Cardiac muscle cell (in vitro differentiated cells and primary cell): ENCODE results near the gene OSBPL8. TPM values are rescaled to one million over a fixed set of nuclear protein-coding genes. Genes with fewer than 3 reads are reported as not detected.

Source experiments
- DNase-seq, 2 donors: peaks; one replicate each; pipeline versions ENCODE4 v3.0.0 to v3.0.0-alpha.2; 2010 to 2017; ENCODE audit warnings: low read depth in 1 of 2, low spot score in 1 of 2
- H3K27ac ChIP-seq: fragments of 200-600 bp; sonication (generic); 2 replicates; pipeline ENCODE4 v1.5.1; 2016
- H3K27me3 ChIP-seq: fragments of 200-600 bp; sonication (generic); 2 replicates; pipeline ENCODE4 v1.6.0; 2016; ENCODE audit warnings: control low read depth
- H3K36me3 ChIP-seq: fragments of 200-600 bp; sonication (generic); 2 replicates; pipeline ENCODE4 v1.5.1; 2016; ENCODE audit warnings: control low read depth
- H3K4me1 ChIP-seq: fragments of 200-600 bp; sonication (generic); 2 replicates; pipeline ENCODE4 v1.8.1; 2017; ENCODE audit warnings: low read depth, mild to moderate bottlenecking, mixed run types
- H3K4me3 ChIP-seq: fragments of 200-600 bp; sonication (generic); 2 replicates; pipeline ENCODE4 v1.5.1; 2016; ENCODE audit warnings: mild to moderate bottlenecking
- H3K9me3 ChIP-seq: fragments of 200-600 bp; sonication (generic); 2 replicates; pipeline ENCODE4 v1.5.1; 2017; ENCODE audit warnings: low read depth, mild to moderate bottlenecking, control low read depth
- CTCF ChIP-seq: IDR thresholded peaks from 2 replicates; pipeline ENCODE4 v1.5.1; 2012; ENCODE audit warnings: low read depth, mild to moderate bottlenecking, low read length
- polyA plus RNA-seq: library from polyadenylated mRNA; unstranded; fragments of >200 nt; fragmentation: Nextera tagmentation; extraction: Ambion mirVana; gene quantifications from 2 replicates; pipeline ENCODE4 v1.2.1, GENCODE V29; 2016
- total RNA-seq: library from RNA; depleted of rRNA; stranded (reverse); fragments of >200 nt; gene quantifications from 2 replicates; pipeline ENCODE4 v1.2.3, GENCODE V29; 2016

Gene OSBPL8
- total and polyA plus RNA-seq, 2 experiments from 2014 or later: 25.6 to 143 TPM

GRCh38 chr12:76543813-76544347, 15.7 kb downstream of the OSBPL8 start:
- Histone ChIP-seq H3K27me3 (no peaks in the 10 kb centered on the region), H3K9me3 (no peaks in the 10 kb centered on the region), H3K27ac (no peak overlapping the region), H3K4me3 (no peak overlapping the region), H3K36me3 (no peaks in the 10 kb centered on the region), H3K4me1 (peaks cover 48% of the 10 kb centered on the region)
- TF ChIP-seq CTCF: no peak
- no peak for DNase-seq

DNA sequence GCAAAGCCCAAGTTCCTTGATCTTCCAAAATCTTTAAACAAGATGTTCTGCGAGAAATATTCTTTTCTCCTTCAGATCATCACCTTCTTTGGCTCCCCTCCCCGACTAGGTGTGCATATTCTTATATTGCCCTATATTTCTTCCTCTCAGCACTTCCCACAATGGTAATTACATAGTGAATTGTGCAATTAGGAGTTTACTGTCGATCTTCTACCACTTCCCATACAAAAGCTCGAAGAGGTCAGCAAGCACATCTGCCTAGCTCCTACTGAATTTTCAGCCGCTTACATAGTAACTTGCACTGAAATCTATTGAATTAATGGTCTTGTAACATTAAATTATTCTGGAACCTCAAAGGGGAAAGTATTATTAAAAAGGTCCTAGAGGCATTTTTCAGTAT, 16.7 kb downstream of the OSBPL8 start:
- no peak for DNase-seq
- Histone ChIP-seq H3K9me3 (no peaks in the 10 kb centered on the region), H3K27me3 (no peaks in the 10 kb centered on the region), H3K4me1 (peaks cover 39% of the 10 kb centered on the region), H3K36me3 (no peaks in the 10 kb centered on the region), H3K27ac (no peak overlapping the region), H3K4me3 (no peak overlapping the region)
- no peak for TF ChIP-seq CTCF

GRCh38 chr12:76539727-76540126, 19.8 kb downstream of the OSBPL8 start:
- Histone ChIP-seq H3K4me1 (peaks cover 8% of the 10 kb centered on the region), H3K27me3 (no peaks in the 10 kb centered on the region), H3K4me3 (no peak overlapping the region), H3K27ac (peak overlapping the region; percentile 70), H3K36me3 (no peaks in the 10 kb centered on the region), H3K9me3 (no peaks in the 10 kb centered on the region)
- no peak for DNase-seq
- no peak for TF ChIP-seq CTCF

DNA sequence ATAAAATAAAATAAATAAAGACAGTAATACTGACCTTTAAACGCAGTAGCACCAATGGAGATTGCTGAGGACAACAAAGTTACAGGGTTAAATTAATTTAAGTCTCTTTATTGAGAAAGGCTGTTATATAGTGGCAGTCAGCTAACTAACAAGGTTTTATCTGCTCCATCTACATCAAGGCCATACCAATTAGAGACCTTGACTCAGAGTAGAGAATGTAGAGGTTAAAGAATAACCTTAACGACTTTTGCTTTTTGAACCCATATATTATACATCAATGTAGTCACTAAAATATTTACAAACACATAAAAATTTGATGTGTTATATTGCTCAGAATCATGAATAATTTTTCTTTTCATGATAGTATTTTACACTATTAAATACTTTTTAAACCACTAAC, 21.6 kb downstream of the OSBPL8 start:
- Histone ChIP-seq H3K9me3 (no peaks in the 10 kb centered on the region), H3K27ac (no peak overlapping the region), H3K4me1 (peaks cover 23% of the 10 kb centered on the region), H3K4me3 (no peak overlapping the region), H3K36me3 (no peaks in the 10 kb centered on the region), H3K27me3 (no peaks in the 10 kb centered on the region)
- no peak for DNase-seq
- no peak for TF ChIP-seq CTCF

DNA sequence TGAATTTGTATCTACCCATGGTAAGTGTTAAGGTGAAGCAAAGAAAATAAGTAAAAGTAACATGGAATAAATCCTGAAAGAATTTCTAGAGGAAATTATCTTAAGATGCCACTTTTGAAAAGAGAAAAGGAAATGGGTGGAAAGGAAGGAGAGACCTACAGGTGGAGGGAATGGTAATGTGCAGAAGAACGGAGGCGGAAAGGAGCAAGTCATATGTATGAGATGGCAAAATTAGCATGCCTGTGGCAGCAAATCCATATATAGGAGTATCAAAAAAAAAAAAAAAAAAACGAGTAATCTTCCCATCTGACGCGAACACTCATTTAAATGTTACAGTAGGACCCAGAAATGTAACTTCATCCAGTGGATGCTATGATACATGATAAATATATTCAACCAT, 23.0 kb downstream of the OSBPL8 start:
- Histone ChIP-seq H3K27me3 (no peaks in the 10 kb centered on the region), H3K36me3 (no peaks in the 10 kb centered on the region), H3K27ac (no peak overlapping the region), H3K4me3 (no peak overlapping the region), H3K9me3 (no peaks in the 10 kb centered on the region), H3K4me1 (peaks cover 30% of the 10 kb centered on the region)
- no peak for TF ChIP-seq CTCF
- no peak for DNase-seq

DNA sequence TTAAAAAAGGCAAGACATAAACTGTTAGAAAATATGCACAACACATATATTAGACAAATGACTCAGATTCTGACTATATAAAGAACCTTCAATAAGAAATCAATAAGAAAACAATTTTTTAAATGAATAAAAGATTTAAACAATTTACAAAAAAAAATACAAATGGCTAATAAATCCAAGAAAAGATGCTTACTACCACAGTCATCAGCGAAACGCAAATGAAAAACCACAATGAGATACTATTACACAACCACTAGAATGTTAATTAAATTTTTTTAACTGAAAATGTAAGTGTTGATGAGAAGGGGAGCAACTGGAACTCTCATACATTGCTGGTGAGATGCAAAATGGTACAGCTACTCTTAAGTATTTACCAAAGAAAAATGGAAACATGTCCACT, 24.4 kb downstream of the OSBPL8 start:
- DNase-seq: no peak
- no peak for TF ChIP-seq CTCF
- H3K4me3 ChIP-seq: no peak overlapping the region

More for the DNA sequence above, 24.4 kb downstream of the OSBPL8 start:
- H3K4me1 ChIP-seq: peaks cover 35% of the 10 kb centered on the region
- H3K27ac ChIP-seq: no peak overlapping the region
- H3K36me3 ChIP-seq: no peaks in the 10 kb centered on the region
- no peaks in the 10 kb centered on the region for H3K9me3 ChIP-seq
- H3K27me3 ChIP-seq: no peaks in the 10 kb centered on the region
